GM23338 (cell line): ENCODE results near the gene LCLAT1. TPM values are rescaled to one million over a fixed set of nuclear protein-coding genes. Genes with fewer than 3 reads are reported as not detected.

ENCODE experiments used
- ATAC-seq: fragments of 200-7000 bp; cut with Tn5 transposase; 3 replicates; pipeline ENCODE4 v1.9.1; 2020
- DNase-seq: peaks from one replicate; pipeline ENCODE4 v3.0.0-alpha.2; 2015; ENCODE audit warnings: low spot score
- H2AFZ ChIP-seq: fragments of 200-600 bp; sonication (generic); 2 replicates; pipeline ENCODE4 v1.8.0; 2016; ENCODE audit warnings: antibody characterized with exemption, mild to moderate bottlenecking, moderate library complexity
- H3F3A ChIP-seq: fragments of 200-600 bp; sonication (generic); replicated peaks from 2 replicates; pipeline ENCODE4 v1.8.0; 2017; ENCODE audit warnings: antibody characterized with exemption, mixed run types, low read depth
- H3K27ac ChIP-seq: fragments of 200-600 bp; sonication (generic); 2 replicates; pipeline ENCODE4 v1.6.1; 2016; ENCODE audit warnings: low read depth
- H3K27me3 ChIP-seq: fragments of 200-600 bp; sonication (generic); 2 replicates; pipeline ENCODE4 v1.8.0; 2016; ENCODE audit warnings: mild to moderate bottlenecking, mixed run types, moderate library complexity; ENCODE audit not compliant: insufficient read depth
- H3K36me3 ChIP-seq: fragments of 200-600 bp; sonication (generic); 2 replicates; pipeline ENCODE4 v1.8.0; 2016; ENCODE audit warnings: mild to moderate bottlenecking; ENCODE audit not compliant: insufficient read depth
- H3K4me1 ChIP-seq: fragments of 200-600 bp; sonication (generic); 2 replicates; pipeline ENCODE4 v1.8.0; 2016; ENCODE audit warnings: mild to moderate bottlenecking, moderate library complexity; ENCODE audit not compliant: insufficient read depth
- H3K4me2 ChIP-seq: fragments of 200-600 bp; sonication (generic); 2 replicates; pipeline ENCODE4 v1.7.1; 2017; ENCODE audit warnings: mixed run types
- H3K4me3 ChIP-seq: fragments of 200-600 bp; sonication (generic); 2 replicates; pipeline ENCODE4 v1.6.1; 2016; ENCODE audit warnings: mixed run types
- H3K79me2 ChIP-seq: fragments of 200-600 bp; sonication (generic); replicated peaks from 2 replicates; pipeline ENCODE4 v1.8.0; 2017; ENCODE audit warnings: mild to moderate bottlenecking; ENCODE audit not compliant: insufficient read depth
- H3K9me2 ChIP-seq: fragments of 200-600 bp; sonication (generic); 2 replicates; pipeline ENCODE4 v1.8.0; 2017; ENCODE audit not compliant: insufficient read depth
- H4K20me1 ChIP-seq: fragments of 200-600 bp; sonication (generic); replicated peaks from 2 replicates; pipeline ENCODE4 v1.8.0; 2017; ENCODE audit warnings: mild to moderate bottlenecking; ENCODE audit not compliant: insufficient read depth
- H3K27ac Mint-ChIP-seq: 2 replicates; pipeline ENCODE4 v1.8.0; 2020; ENCODE audit warnings: inconsistent platforms, mild to moderate bottlenecking, moderate library complexity, mixed read lengths
- H3K27me3 Mint-ChIP-seq: 3 replicates; pipeline ENCODE4 v1.8.0; 2022; ENCODE audit warnings: low read depth, mild to moderate bottlenecking, moderate library complexity, mixed read lengths, inconsistent platforms; ENCODE audit not compliant: insufficient read depth, poor library complexity
- H3K36me3 Mint-ChIP-seq: 3 replicates; pipeline ENCODE4 v1.8.0; 2021; ENCODE audit warnings: low read depth, mild to moderate bottlenecking, inconsistent platforms, moderate library complexity, mixed read lengths
- H3K4me1 Mint-ChIP-seq: 3 replicates; pipeline ENCODE4 v1.8.0; 2020; ENCODE audit warnings: mild to moderate bottlenecking, inconsistent platforms, mixed read lengths
- H3K4me3 Mint-ChIP-seq: 3 replicates; pipeline ENCODE4 v1.8.0; 2021; ENCODE audit warnings: moderate library complexity, mild to moderate bottlenecking, inconsistent platforms, mixed read lengths
- H3K9me3 Mint-ChIP-seq: 3 replicates; pipeline ENCODE4 v1.8.0; 2020; ENCODE audit warnings: moderate library complexity, mild to moderate bottlenecking, inconsistent platforms, mixed read lengths
- CREB1 ChIP-seq: fragments of 250-450 bp; sonication (Bioruptor Pico); IDR thresholded peaks from 2 replicates; pipeline ENCODE4 v1.5.0; 2020; ENCODE audit warnings: low read depth, mild to moderate bottlenecking, moderate library complexity
- ETS1 ChIP-seq: IDR thresholded peaks from 2 replicates; pipeline ENCODE4 v1.6.1; 2016; ENCODE audit warnings: antibody characterized with exemption
- EZH2 ChIP-seq: fragments of 200-600 bp; sonication (generic); IDR thresholded peaks from one replicate; pipeline ENCODE4 v1.8.0; 2017; ENCODE audit warnings: antibody characterized with exemption, mild to moderate bottlenecking, low read depth; ENCODE audit not compliant: unreplicated experiment
- EZH2phosphoT487 ChIP-seq: fragments of 200-600 bp; sonication (generic); IDR thresholded peaks from one replicate; pipeline ENCODE4 v1.8.1; 2018; ENCODE audit warnings: antibody characterized with exemption; ENCODE audit not compliant: unreplicated experiment
- JUNB ChIP-seq: IDR thresholded peaks from one replicate; pipeline ENCODE4 v1.6.1; 2016; ENCODE audit warnings: antibody characterized with exemption; ENCODE audit not compliant: unreplicated experiment
- NANOG ChIP-seq: IDR thresholded peaks from 2 replicates; pipeline ENCODE4 v1.6.1; 2016; ENCODE audit warnings: antibody characterized with exemption, borderline replicate concordance
- POLR2AphosphoS5 ChIP-seq: IDR thresholded peaks from 2 replicates; pipeline ENCODE4 v1.6.1; 2016; ENCODE audit warnings: antibody characterized with exemption, low read depth
- STAT1 ChIP-seq: IDR thresholded peaks from one replicate; pipeline ENCODE4 v1.6.1; 2016; ENCODE audit warnings: antibody characterized with exemption; ENCODE audit not compliant: unreplicated experiment
- ZNF114 ChIP-seq: fragments of 250-450 bp; sonication (Bioruptor Pico); IDR thresholded peaks from 2 replicates; pipeline ENCODE4 v1.5.0; 2020; ENCODE audit warnings: mild to moderate bottlenecking, moderate library complexity
- ZNF331 ChIP-seq: fragments of 250-450 bp; sonication (Bioruptor Pico); IDR thresholded peaks from 2 replicates; pipeline ENCODE4 v1.5.0; 2020; ENCODE audit warnings: low read depth, mild to moderate bottlenecking, moderate library complexity
- polyA plus RNA-seq: library from polyadenylated mRNA; unstranded; fragments of >200 nt; fragmentation: Nextera tagmentation; extraction: Ambion mirVana; gene quantifications from 2 replicates; pipeline ENCODE4 v1.2.1, GENCODE V29; 2016
- total RNA-seq: library from RNA; depleted of rRNA; stranded (reverse); fragments of >200 nt; shearing (Covaris generic); gene quantifications from 2 replicates; pipeline ENCODE4 v1.2.3, GENCODE V29; 2014
- TF ChIP-seq, protein P1 (sequence below), 2 experiments: fragments of 200-600 bp in 1 of 2; sonication (generic) in 1 of 2; conservative IDR thresholded peaks; 2 replicates each; pipeline versions ENCODE4 v1.5.1 to v1.6.1; 2016 to 2017; ENCODE audit warnings: antibody characterized with exemption in 2 of 2, low read depth in 2 of 2, mild to moderate bottlenecking in 2 of 2, moderate library complexity in 1 of 2
- TF ChIP-seq, protein P2 (sequence below): IDR thresholded peaks from one replicate; pipeline ENCODE4 v1.6.1; 2018; ENCODE audit warnings: antibody characterized with exemption; ENCODE audit not compliant: unreplicated experiment
- TF ChIP-seq, protein P3 (sequence below): fragments of 250-450 bp; sonication (Bioruptor Pico); IDR thresholded peaks from 2 replicates; pipeline ENCODE4 v1.5.0; 2020; ENCODE audit warnings: mild to moderate bottlenecking, moderate library complexity

The LCLAT1 gene
- total and polyA plus RNA-seq, 2 experiments from 2014 or later: 11.5 to 30.1 TPM

- no peaks in the 10 kb centered on the region for H3F3A ChIP-seq
- H3K9me3 Mint-ChIP-seq: no peaks in the 10 kb centered on the region
- H3K27ac ChIP-seq: no peak overlapping the region
- 0 out of 2 replicates have a peak, but pooled peaks cover 3% of the 10 kb centered on the region for H3K79me2 ChIP-seq
- peaks cover 5% of the 10 kb centered on the region for H3K27me3 Mint-ChIP-seq
- H3K4me1 Mint-ChIP-seq: peaks cover 26% of the 10 kb centered on the region
- no peak overlapping the region for H3K4me3 Mint-ChIP-seq
- H3K4me2 ChIP-seq: no peak overlapping the region
- peaks cover 38% of the 10 kb centered on the region for H3K4me1 ChIP-seq
- H2AFZ ChIP-seq: no peak overlapping the region
- no peaks in the 10 kb centered on the region for H4K20me1 ChIP-seq
- H3K36me3 ChIP-seq: no peaks in the 10 kb centered on the region
- no peaks in the 10 kb centered on the region for H3K27me3 ChIP-seq
- DNase-seq (no peak), ATAC-seq (no peak)
- no peak overlapping the region for H3K4me3 ChIP-seq
- H3K9me2 ChIP-seq: peaks cover 1% of the 10 kb centered on the region; the same call in 1 of the 2 replicates
- H3K27ac Mint-ChIP-seq: peak overlapping the region; percentile 34; the same call in 1 of the 2 replicates
- H3K36me3 Mint-ChIP-seq: no peaks in the 10 kb centered on the region
- TF ChIP-seq, protein P1, sequence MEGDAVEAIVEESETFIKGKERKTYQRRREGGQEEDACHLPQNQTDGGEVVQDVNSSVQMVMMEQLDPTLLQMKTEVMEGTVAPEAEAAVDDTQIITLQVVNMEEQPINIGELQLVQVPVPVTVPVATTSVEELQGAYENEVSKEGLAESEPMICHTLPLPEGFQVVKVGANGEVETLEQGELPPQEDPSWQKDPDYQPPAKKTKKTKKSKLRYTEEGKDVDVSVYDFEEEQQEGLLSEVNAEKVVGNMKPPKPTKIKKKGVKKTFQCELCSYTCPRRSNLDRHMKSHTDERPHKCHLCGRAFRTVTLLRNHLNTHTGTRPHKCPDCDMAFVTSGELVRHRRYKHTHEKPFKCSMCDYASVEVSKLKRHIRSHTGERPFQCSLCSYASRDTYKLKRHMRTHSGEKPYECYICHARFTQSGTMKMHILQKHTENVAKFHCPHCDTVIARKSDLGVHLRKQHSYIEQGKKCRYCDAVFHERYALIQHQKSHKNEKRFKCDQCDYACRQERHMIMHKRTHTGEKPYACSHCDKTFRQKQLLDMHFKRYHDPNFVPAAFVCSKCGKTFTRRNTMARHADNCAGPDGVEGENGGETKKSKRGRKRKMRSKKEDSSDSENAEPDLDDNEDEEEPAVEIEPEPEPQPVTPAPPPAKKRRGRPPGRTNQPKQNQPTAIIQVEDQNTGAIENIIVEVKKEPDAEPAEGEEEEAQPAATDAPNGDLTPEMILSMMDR (conservative IDR thresholded peaks at IDR 0.05; ENCODE audit: low read depth in 2 of 2): no peak
- TF ChIP-seq EZH2phosphoT487 (no peak), POLR2AphosphoS5 (no peak), STAT1 (no peak), ETS1 (no peak), ZNF114 (no peak), NANOG (no peak), ZNF331 (no peak), EZH2 (no peak), JUNB (no peak), CREB1 (CRISPR knock-in tag) (no peak)
- TF ChIP-seq, protein P2, sequence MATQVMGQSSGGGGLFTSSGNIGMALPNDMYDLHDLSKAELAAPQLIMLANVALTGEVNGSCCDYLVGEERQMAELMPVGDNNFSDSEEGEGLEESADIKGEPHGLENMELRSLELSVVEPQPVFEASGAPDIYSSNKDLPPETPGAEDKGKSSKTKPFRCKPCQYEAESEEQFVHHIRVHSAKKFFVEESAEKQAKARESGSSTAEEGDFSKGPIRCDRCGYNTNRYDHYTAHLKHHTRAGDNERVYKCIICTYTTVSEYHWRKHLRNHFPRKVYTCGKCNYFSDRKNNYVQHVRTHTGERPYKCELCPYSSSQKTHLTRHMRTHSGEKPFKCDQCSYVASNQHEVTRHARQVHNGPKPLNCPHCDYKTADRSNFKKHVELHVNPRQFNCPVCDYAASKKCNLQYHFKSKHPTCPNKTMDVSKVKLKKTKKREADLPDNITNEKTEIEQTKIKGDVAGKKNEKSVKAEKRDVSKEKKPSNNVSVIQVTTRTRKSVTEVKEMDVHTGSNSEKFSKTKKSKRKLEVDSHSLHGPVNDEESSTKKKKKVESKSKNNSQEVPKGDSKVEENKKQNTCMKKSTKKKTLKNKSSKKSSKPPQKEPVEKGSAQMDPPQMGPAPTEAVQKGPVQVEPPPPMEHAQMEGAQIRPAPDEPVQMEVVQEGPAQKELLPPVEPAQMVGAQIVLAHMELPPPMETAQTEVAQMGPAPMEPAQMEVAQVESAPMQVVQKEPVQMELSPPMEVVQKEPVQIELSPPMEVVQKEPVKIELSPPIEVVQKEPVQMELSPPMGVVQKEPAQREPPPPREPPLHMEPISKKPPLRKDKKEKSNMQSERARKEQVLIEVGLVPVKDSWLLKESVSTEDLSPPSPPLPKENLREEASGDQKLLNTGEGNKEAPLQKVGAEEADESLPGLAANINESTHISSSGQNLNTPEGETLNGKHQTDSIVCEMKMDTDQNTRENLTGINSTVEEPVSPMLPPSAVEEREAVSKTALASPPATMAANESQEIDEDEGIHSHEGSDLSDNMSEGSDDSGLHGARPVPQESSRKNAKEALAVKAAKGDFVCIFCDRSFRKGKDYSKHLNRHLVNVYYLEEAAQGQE: no peak
- TF ChIP-seq, protein P3, sequence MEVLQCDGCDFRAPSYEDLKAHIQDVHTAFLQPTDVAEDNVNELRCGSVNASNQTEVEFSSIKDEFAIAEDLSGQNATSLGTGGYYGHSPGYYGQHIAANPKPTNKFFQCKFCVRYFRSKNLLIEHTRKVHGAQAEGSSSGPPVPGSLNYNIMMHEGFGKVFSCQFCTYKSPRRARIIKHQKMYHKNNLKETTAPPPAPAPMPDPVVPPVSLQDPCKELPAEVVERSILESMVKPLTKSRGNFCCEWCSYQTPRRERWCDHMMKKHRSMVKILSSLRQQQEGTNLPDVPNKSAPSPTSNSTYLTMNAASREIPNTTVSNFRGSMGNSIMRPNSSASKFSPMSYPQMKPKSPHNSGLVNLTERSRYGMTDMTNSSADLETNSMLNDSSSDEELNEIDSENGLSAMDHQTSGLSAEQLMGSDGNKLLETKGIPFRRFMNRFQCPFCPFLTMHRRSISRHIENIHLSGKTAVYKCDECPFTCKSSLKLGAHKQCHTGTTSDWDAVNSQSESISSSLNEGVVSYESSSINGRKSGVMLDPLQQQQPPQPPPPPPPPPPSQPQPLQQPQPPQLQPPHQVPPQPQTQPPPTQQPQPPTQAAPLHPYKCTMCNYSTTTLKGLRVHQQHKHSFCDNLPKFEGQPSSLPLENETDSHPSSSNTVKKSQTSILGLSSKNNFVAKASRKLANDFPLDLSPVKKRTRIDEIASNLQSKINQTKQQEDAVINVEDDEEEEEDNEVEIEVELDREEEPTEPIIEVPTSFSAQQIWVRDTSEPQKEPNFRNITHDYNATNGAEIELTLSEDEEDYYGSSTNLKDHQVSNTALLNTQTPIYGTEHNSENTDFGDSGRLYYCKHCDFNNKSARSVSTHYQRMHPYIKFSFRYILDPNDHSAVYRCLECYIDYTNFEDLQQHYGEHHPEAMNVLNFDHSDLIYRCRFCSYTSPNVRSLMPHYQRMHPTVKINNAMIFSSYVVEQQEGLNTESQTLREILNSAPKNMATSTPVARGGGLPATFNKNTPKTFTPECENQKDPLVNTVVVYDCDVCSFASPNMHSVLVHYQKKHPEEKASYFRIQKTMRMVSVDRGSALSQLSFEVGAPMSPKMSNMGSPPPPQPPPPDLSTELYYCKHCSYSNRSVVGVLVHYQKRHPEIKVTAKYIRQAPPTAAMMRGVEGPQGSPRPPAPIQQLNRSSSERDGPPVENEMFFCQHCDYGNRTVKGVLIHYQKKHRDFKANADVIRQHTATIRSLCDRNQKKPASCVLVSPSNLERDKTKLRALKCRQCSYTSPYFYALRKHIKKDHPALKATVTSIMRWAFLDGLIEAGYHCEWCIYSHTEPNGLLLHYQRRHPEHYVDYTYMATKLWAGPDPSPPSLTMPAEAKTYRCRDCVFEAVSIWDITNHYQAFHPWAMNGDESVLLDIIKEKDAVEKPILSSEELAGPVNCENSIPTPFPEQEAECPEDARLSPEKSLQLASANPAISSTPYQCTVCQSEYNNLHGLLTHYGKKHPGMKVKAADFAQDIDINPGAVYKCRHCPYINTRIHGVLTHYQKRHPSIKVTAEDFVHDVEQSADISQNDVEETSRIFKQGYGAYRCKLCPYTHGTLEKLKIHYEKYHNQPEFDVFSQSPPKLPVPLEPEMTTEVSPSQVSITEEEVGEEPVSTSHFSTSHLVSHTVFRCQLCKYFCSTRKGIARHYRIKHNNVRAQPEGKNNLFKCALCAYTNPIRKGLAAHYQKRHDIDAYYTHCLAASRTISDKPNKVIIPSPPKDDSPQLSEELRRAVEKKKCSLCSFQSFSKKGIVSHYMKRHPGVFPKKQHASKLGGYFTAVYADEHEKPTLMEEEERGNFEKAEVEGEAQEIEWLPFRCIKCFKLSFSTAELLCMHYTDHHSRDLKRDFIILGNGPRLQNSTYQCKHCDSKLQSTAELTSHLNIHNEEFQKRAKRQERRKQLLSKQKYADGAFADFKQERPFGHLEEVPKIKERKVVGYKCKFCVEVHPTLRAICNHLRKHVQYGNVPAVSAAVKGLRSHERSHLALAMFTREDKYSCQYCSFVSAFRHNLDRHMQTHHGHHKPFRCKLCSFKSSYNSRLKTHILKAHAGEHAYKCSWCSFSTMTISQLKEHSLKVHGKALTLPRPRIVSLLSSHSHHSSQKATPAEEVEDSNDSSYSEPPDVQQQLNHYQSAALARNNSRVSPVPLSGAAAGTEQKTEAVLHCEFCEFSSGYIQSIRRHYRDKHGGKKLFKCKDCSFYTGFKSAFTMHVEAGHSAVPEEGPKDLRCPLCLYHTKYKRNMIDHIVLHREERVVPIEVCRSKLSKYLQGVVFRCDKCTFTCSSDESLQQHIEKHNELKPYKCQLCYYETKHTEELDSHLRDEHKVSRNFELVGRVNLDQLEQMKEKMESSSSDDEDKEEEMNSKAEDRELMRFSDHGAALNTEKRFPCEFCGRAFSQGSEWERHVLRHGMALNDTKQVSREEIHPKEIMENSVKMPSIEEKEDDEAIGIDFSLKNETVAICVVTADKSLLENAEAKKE (CRISPR knock-in tag): no peak
Measured at GRCh38 chr2:30615926-30616325, 168.9 kb downstream of the LCLAT1 start.
